H9 (cell line): ENCODE results near the gene GRIK1. TPM values are rescaled to one million over a fixed set of nuclear protein-coding genes. Genes with fewer than 3 reads are reported as not detected.

Experiments used
- DNase-seq: peaks from one replicate; pipeline ENCODE4 v3.0.0-alpha.2; 2017
- H2AFZ ChIP-seq: one replicate; pipeline ENCODE4 v1.6.1; 2013; ENCODE audit warnings: mild to moderate bottlenecking, low read length, control low read depth, moderate library complexity
- H2AK5ac ChIP-seq: 2 replicates; pipeline ENCODE4 v1.6.1; 2013; ENCODE audit warnings: low read length, control low read depth, mixed read lengths; ENCODE audit not compliant: insufficient read length
- H2BK120ac ChIP-seq: one replicate; pipeline ENCODE4 v1.6.1; 2013; ENCODE audit warnings: low read depth, mild to moderate bottlenecking, low read length, control low read depth, inconsistent platforms; ENCODE audit not compliant: poor library complexity, severe bottlenecking
- H2BK12ac ChIP-seq: 2 replicates; pipeline ENCODE4 v1.6.1; 2013; ENCODE audit warnings: low read length, control low read depth, mixed read lengths, low read depth; ENCODE audit not compliant: insufficient read length
- H2BK15ac ChIP-seq: 2 replicates; pipeline ENCODE4 v1.6.1; 2013; ENCODE audit warnings: low read depth, low read length, control low read depth
- H2BK20ac ChIP-seq: one replicate; pipeline ENCODE4 v1.6.1; 2013; ENCODE audit warnings: low read depth, mild to moderate bottlenecking, low read length, control low read depth, inconsistent platforms; ENCODE audit not compliant: poor library complexity, severe bottlenecking
- H2BK5ac ChIP-seq: 2 replicates; pipeline ENCODE4 v1.6.1; 2013; ENCODE audit warnings: low read length, control low read depth, mixed read lengths; ENCODE audit not compliant: insufficient read length
- H3K14ac ChIP-seq: 2 replicates; pipeline ENCODE4 v1.6.1; 2013; ENCODE audit warnings: low read length, control low read depth; ENCODE audit not compliant: insufficient read depth
- H3K18ac ChIP-seq: 2 replicates; pipeline ENCODE4 v1.6.1; 2013; ENCODE audit warnings: low read depth, mild to moderate bottlenecking, mixed read lengths, low read length, control low read depth; ENCODE audit not compliant: insufficient read length
- H3K23ac ChIP-seq: 2 replicates; pipeline ENCODE4 v1.6.1; 2013; ENCODE audit warnings: low read length, control low read depth, mixed read lengths, low read depth; ENCODE audit not compliant: insufficient read length
- H3K23me2 ChIP-seq: 2 replicates; pipeline ENCODE4 v1.6.1; 2013; ENCODE audit warnings: low read depth, mild to moderate bottlenecking, mixed read lengths, low read length, control low read depth; ENCODE audit not compliant: insufficient read length, poor library complexity, severe bottlenecking
- H3K27ac ChIP-seq: 2 replicates; pipeline ENCODE4 v1.5.1; 2013; ENCODE audit warnings: low read length, control low read depth, mixed read lengths, low read depth; ENCODE audit not compliant: insufficient read length
- H3K27me3 ChIP-seq: 2 replicates; pipeline ENCODE4 v1.6.1; 2013; ENCODE audit warnings: low read length, control low read depth, inconsistent platforms; ENCODE audit not compliant: insufficient read depth
- H3K4ac ChIP-seq: 2 replicates; pipeline ENCODE4 v1.6.1; 2013; ENCODE audit warnings: low read depth, mild to moderate bottlenecking, control low read depth, inconsistent platforms, low read length, moderate library complexity
- H3K4me1 ChIP-seq: 2 replicates; pipeline ENCODE4 v1.6.1; 2013; ENCODE audit warnings: low read length, control low read depth, inconsistent platforms; ENCODE audit not compliant: insufficient read depth
- H3K4me2 ChIP-seq: 2 replicates; pipeline ENCODE4 v1.6.1; 2013; ENCODE audit warnings: low read length, control low read depth, mixed read lengths; ENCODE audit not compliant: insufficient read length, insufficient read depth
- H3K56ac ChIP-seq: 2 replicates; pipeline ENCODE4 v1.6.1; 2013; ENCODE audit warnings: low read depth, mild to moderate bottlenecking, mixed read lengths, low read length, control low read depth; ENCODE audit not compliant: insufficient read length
- H3K79me1 ChIP-seq: 2 replicates; pipeline ENCODE4 v1.6.1; 2013; ENCODE audit warnings: low read depth, mild to moderate bottlenecking, moderate library complexity, low read length, control low read depth, inconsistent platforms; ENCODE audit not compliant: insufficient read depth, poor library complexity, severe bottlenecking
- H3K79me2 ChIP-seq: 2 replicates; pipeline ENCODE4 v1.6.1; 2013; ENCODE audit warnings: low read length, control low read depth, inconsistent platforms; ENCODE audit not compliant: insufficient read depth
- H3K9ac ChIP-seq: 2 replicates; pipeline ENCODE4 v1.6.1; 2013; ENCODE audit warnings: low read length, control low read depth, mixed read lengths; ENCODE audit not compliant: insufficient read length; ENCODE audit errors: extremely low read depth
- H3K9me3 ChIP-seq: one replicate; pipeline ENCODE4 v1.6.1; 2013; ENCODE audit warnings: low read depth, low read length, inconsistent platforms; ENCODE audit not compliant: control insufficient read depth
- H3T11ph ChIP-seq: one replicate; pipeline ENCODE4 v1.6.1; 2013; ENCODE audit warnings: mild to moderate bottlenecking, low read length, control low read depth, inconsistent platforms
- H4K20me1 ChIP-seq: one replicate; pipeline ENCODE4 v1.6.1; 2013; ENCODE audit not compliant: control insufficient read depth, insufficient read length, insufficient read depth
- H4K5ac ChIP-seq: 2 replicates; pipeline ENCODE4 v1.6.1; 2013; ENCODE audit warnings: low read depth, mild to moderate bottlenecking, mixed read lengths, low read length, control low read depth; ENCODE audit not compliant: insufficient read length
- H4K8ac ChIP-seq: replicated peaks from 2 replicates; pipeline ENCODE4 v1.6.1; 2013; ENCODE audit warnings: low read length, control low read depth, mixed read lengths, low read depth; ENCODE audit not compliant: insufficient read length
- H4K91ac ChIP-seq: 2 replicates; pipeline ENCODE4 v1.6.1; 2013; ENCODE audit warnings: low read depth, mild to moderate bottlenecking, moderate library complexity, mixed read lengths, low read length, control low read depth; ENCODE audit not compliant: insufficient read length
- H3K27ac Mint-ChIP-seq, 3 experiments: 2 replicates in 2 of 3; 3 replicates in 1 of 3; pipeline ENCODE4 v1.8.0; 2020 to 2021; ENCODE audit warnings: mixed read lengths in 3 of 3, mild to moderate bottlenecking in 1 of 3, moderate library complexity in 1 of 3
- H3K27me3 Mint-ChIP-seq: 2 replicates; pipeline ENCODE4 v1.8.0; 2021; ENCODE audit warnings: low read depth, mild to moderate bottlenecking, moderate library complexity, mixed read lengths
- H3K36me3 Mint-ChIP-seq, 3 experiments: 2 replicates in 2 of 3; 3 replicates in 1 of 3; pipeline ENCODE4 v1.8.0; 2020 to 2021; ENCODE audit warnings: low read depth in 3 of 3, mixed read lengths in 3 of 3; ENCODE audit not compliant: insufficient read depth in 1 of 3
- H3K4me1 Mint-ChIP-seq, 2 experiments: 2 replicates each; pipeline ENCODE4 v1.8.0; 2020; ENCODE audit warnings: mixed read lengths in 2 of 2
- H3K4me3 Mint-ChIP-seq, 2 experiments: 2 replicates in 1 of 2; 3 replicates in 1 of 2; pipeline ENCODE4 v1.8.0; 2020 to 2021; ENCODE audit warnings: mild to moderate bottlenecking in 2 of 2, mixed read lengths in 2 of 2, moderate library complexity in 1 of 2
- H3K9me3 Mint-ChIP-seq, 2 experiments: 2 replicates in 1 of 2; 3 replicates in 1 of 2; pipeline ENCODE4 v1.8.0; 2020; ENCODE audit warnings: mild to moderate bottlenecking in 2 of 2, mixed read lengths in 2 of 2, moderate library complexity in 1 of 2
- WGBS: extraction: QIAGEN DNeasy Blood & Tissue Kit; methylation state at CpG from one replicate; pipeline ENCODE4 v1.1.7; 2013; ENCODE audit warnings: missing lambda C conversion rate, low lambda C conversion rate, mixed read lengths; ENCODE audit not compliant: insufficient read length; ENCODE audit errors: extremely low coverage; 5-methylcytosine and 5-hydroxymethylcytosine counted together
- total RNA-seq: library from RNA; stranded (reverse); gene quantifications from 2 replicates; pipeline ENCODE4 v1.2.1, GENCODE V29; 2021
- TF ChIP-seq, protein P1 (sequence below): fragments of 200-600 bp; sonication (generic); conservative IDR thresholded peaks from 3 replicates; pipeline ENCODE4 v1.8.0; 2021; ENCODE audit warnings: antibody characterized with exemption, mild to moderate bottlenecking

GRIK1 gene
- total RNA-seq, 1 experiment from 2014 or later: not detected

DNA sequence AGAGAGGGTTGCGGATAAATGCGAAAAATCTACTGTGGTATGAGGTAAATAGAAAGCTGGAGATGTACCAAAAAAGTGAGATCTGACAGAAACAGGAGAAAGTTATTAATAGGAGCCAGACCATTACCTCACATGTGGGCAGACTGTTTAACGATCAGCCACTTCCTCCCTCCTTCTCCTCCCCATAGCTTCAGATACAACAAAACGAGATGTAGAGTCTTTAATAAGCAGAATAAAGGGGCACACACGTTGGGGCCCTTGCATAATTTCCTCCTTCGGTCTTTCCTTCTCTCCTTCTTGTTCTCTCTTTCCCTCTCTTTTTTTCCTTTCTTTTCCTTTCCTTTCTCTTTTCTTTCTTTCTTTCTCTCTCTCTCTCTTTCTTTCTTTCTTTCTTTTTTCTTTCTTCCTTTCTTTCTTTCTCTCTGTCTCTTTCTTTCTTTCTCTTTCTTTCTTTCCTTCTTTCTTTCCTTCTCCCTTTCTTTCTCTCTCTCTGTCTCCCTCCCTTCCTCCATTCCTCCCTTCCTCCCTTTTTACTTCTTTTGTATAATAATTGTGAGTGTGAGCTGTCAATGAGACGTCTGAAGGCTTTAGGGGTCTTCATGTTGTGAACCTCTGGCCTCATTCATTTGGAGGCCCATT is 242.1 kb downstream of the GRIK1 start:
- no peaks in the 10 kb centered on the region for H3K27me3 ChIP-seq
- no peak overlapping the region for H4K8ac ChIP-seq
- no peak overlapping the region for H3K14ac ChIP-seq
- TF ChIP-seq, protein P1, sequence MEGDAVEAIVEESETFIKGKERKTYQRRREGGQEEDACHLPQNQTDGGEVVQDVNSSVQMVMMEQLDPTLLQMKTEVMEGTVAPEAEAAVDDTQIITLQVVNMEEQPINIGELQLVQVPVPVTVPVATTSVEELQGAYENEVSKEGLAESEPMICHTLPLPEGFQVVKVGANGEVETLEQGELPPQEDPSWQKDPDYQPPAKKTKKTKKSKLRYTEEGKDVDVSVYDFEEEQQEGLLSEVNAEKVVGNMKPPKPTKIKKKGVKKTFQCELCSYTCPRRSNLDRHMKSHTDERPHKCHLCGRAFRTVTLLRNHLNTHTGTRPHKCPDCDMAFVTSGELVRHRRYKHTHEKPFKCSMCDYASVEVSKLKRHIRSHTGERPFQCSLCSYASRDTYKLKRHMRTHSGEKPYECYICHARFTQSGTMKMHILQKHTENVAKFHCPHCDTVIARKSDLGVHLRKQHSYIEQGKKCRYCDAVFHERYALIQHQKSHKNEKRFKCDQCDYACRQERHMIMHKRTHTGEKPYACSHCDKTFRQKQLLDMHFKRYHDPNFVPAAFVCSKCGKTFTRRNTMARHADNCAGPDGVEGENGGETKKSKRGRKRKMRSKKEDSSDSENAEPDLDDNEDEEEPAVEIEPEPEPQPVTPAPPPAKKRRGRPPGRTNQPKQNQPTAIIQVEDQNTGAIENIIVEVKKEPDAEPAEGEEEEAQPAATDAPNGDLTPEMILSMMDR: no peak
- no peak overlapping the region for H4K91ac ChIP-seq
- H2BK5ac ChIP-seq: no peak overlapping the region
- H3K27ac ChIP-seq: no peak overlapping the region
- no peak overlapping the region for H2BK15ac ChIP-seq
- H3K79me2 ChIP-seq: peaks cover 1% of the 10 kb centered on the region; the same call in 1 of the 2 replicates
- Mint-ChIP-seq H3K4me1 (peaks cover 2 to 3% of the 10 kb centered on the region in 2 experiments; a peak in 2 of 4 replicates), H3K4me3 (no peak overlapping the region), H3K27ac (peak overlapping the region in 1 of 3 experiments; percentile 7; a peak in 2 of 7 replicates), H3K27me3 (no peaks in the 10 kb centered on the region), H3K36me3 (peaks cover 3 to 4% (median 4%) of the 10 kb centered on the region in 3 experiments; a peak in 2 of 7 replicates), H3K9me3 (peaks cover 0 to 2% of the 10 kb centered on the region in 2 experiments; a peak in 3 of 5 replicates)
- no peaks in the 10 kb centered on the region for H3K23me2 ChIP-seq
- H3K9me3 ChIP-seq: no peaks in the 10 kb centered on the region
- no peak overlapping the region for H3K9ac ChIP-seq
- no peak for DNase-seq
- H2BK20ac ChIP-seq: no peak overlapping the region
- WGBS: no CpG with 5 or more reads among the region's 7 CpGs
- no peaks in the 10 kb centered on the region for H3K79me1 ChIP-seq
- no peak overlapping the region for H3K18ac ChIP-seq
- no peak overlapping the region for H2BK12ac ChIP-seq
- H2AK5ac ChIP-seq: no peak overlapping the region
- no peak overlapping the region for H3K23ac ChIP-seq
- H3K4ac ChIP-seq: no peak overlapping the region
- no peak overlapping the region for H2BK120ac ChIP-seq
- no peak overlapping the region for H3K4me2 ChIP-seq
- H2AFZ ChIP-seq: no peak overlapping the region
- H3K56ac ChIP-seq: no peak overlapping the region
- H3T11ph ChIP-seq: no peak overlapping the region
- no peaks in the 10 kb centered on the region for H3K4me1 ChIP-seq
- H4K20me1 ChIP-seq: no peaks in the 10 kb centered on the region
- H4K5ac ChIP-seq: no peak overlapping the region
